Measurements from ENCODE around the gene EFNA5. TPM values are rescaled to one million over a fixed set of nuclear protein-coding genes. Genes with fewer than 3 reads are reported as not detected.

Gene EFNA5
- polyA plus RNA-seq, 10 donors: 3.0 to 18.5 (median 4.8) TPM

- no peak for DNase-seq
Observed at GRCh38 chr5:107522456-107522855, 148.3 kb downstream of the EFNA5 start.

DNA sequence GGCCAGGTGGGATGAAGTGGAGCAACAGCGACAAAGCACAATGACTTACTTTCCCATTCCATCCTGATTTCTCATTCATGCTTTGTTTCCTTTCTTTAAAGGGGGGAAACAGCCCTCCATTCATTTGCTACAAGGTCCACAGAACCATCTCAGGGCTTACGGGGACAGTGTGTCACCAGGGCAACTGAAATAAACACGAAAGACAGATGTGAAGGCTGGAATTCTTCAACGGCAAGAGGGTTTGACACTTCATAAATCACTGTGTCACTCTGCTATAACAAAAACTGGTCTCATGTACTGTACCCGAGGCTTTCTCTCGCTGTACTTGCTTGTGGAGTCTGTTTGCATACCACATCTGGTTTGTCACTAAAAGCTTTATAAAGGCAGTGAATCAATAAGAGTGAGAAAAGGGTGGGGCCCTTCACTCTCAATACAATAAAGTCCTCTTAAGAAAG is 150.8 kb downstream of the EFNA5 start:
- peak in 1 of 3 donors; percentile 30 for DNase-seq

GRCh38 chr5:107518616-107519015 is 152.1 kb downstream of the EFNA5 start:
- DNase-seq: no peak

DNA sequence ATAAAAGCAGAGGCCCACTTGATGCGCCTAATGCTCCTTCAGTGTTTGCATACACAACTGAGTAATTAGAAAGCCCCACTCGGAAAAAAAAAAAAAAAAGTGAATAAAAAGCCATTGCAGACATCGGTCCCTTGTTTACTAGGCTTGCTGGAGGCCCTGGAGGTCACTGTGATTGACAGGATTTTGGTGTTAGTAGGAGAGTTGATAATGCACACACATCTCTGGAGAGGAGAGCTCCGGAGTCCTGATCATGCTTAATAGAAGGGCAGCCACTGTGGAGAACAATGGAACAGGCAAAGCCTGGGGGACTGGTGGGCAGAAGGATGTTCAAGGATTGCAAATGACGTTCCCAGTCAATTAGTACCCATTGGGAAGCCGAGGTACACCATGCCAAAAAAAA is 152.5 kb downstream of the EFNA5 start:
- DNase-seq: no peak

DNA sequence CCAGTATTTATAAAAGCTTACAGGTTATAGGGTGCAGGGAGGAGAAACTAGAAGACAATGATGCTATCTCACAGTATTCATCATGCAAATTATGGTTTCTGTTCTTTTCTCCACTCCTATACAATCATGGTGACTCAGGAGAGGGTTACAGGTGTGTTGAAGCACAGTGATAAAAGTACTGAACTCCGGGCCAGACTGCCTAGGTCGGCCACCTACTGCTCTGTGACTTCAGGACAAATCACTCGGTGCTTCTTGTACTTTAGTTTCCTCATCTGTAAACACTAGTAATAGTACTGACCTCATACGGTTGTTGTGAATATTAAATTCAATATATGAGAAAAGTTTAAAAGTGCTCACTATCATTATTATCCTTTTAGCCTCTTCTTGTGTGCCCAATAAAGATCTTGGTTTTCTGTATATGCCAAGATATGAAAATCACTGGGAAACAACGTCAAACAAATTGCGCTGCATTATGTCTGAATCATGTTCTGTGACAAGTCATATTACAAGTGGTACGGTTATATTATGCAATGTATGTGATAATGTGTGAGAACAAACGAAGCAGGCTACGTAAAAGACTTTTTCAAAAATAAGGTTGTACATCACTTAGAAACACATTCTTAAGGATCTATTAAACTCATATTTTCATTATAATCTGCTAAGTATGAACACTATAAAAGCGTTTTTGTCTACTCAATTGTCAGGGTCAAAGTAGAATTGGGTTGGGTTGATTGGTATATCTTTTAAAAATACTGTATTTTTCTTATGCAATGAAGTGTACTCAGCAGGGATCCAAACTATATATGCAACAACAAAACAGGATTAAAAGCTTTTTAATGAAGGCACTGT is 153.3 kb downstream of the EFNA5 start:
- no peak for DNase-seq

DNA sequence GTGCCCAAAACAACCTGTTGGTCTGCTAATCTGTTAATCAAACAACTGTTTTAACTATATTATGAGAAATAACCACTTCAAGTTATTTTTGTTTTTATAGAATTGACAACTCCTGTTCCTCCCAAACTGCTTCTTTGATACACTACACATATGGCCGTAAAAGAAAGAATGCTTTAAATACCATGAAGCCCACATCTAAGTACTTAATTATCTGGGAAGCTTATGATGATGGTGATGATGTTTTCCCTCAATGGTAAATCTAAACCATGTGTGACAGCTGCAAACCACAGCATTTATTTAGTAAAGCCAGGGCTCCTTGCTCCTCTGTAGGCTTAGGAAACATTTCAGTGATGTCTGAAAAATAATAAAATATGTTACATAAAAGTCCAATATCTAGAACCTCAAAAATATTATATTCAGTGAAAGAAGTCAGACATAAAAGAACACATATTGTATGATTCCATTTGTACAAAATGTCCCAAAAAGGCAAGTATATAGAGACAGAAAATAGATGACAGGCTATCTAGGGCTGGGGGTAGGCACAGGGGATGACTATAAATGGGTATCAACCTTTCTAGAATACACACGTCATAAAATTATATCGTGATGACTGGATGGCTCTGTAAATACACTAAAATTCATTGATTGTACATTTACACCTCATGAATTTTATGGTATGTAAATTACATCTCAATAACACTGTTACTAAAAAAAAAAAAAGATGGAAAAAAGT is 154.1 kb downstream of the EFNA5 start:
- DNase-seq: peak in 1 of 3 donors; percentile 26

DNA sequence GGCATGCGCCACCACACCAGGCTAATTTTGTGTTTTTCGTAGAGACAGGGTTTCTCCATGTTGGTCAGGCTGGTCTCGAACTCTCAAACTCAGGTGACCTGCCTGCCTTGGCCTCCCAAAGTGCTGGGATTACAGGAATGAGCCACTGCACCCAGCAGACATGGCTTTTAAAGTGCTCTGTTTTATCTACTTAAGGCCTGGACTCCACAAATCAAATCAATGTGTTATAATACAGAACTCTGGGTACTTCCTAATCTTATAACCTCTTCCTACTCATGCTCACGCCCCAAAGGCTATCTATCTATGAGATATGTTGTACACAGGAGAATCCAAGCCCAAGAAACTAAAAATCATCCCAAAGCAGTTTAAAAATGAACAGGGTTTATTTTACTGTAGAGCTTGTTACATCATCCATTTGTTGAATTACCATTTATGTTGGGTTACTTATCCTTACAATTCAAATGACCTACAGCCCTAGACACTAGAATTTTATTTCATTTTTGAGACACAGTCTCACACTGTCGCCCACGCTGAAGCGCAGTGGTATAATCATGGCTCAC is 155.1 kb downstream of the EFNA5 start:
- DNase-seq: no peak

DNA sequence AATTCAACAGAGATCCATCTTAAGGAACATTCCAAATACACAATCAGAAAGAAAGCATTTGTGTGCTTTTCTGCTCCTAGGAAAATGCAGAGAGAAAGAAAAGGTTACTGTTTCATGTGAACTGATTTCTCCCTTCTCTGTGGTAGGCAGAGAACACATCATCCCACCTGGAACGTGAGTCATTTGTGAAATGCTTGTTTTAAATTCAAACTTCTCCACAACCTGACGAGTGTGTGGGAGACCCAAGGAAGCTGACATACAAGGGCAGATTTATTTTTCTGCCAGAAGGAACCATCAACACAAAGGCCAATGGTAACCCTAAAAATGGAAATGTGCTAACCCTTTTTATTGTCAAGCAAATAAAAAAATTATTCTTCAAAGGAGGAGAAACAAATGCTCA is 156.4 kb downstream of the EFNA5 start:
- DNase-seq: no peak

DNA sequence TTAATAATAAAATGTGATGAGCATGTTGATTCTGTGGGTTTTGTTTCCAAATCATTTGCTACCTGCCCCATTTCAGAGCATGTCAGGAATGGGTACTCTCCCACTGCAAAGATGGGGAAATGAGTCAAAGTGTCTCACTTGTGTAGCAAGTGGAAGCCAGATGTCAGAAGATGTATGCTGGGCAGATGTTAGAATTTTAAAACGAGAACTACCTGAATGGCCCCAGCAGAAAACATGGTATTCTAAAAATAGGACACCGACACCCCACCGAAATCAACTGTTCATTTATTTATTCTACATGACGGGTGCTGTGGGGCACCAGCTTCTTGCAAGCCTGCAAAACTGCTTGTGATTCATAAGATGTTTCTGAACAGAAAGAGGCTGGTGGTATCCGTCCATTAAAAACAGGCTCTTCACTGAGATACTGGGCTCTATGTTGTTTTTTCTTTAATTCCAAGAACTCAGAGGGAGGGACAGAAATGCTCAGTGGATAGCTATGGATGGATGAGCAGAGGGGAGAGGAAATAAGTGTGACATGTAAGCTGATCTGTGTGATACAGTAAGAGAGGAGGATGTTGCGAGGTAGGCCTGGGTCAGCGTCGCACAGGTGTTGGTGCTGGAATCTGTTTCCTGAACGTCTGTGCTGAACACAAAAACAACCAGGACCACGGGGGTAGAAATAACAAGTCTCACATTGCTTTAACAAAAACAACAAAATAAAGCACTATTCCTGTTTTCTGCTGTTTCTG is 157.2 kb downstream of the EFNA5 start:
- no peak for DNase-seq

GRCh38 chr5:107512029-107512428 is 158.7 kb downstream of the EFNA5 start:
- DNase-seq: no peak

GRCh38 chr5:107510125-107510524 is 160.6 kb downstream of the EFNA5 start:
- no peak for DNase-seq

GRCh38 chr5:107508097-107508496 is 162.6 kb downstream of the EFNA5 start:
- DNase-seq: no peak

- no peak for DNase-seq
Observed at GRCh38 chr5:107505763-107506534, 164.8 kb downstream of the EFNA5 start.

- no peak for DNase-seq
Observed at GRCh38 chr5:107504424-107504823, 166.3 kb downstream of the EFNA5 start.

DNA sequence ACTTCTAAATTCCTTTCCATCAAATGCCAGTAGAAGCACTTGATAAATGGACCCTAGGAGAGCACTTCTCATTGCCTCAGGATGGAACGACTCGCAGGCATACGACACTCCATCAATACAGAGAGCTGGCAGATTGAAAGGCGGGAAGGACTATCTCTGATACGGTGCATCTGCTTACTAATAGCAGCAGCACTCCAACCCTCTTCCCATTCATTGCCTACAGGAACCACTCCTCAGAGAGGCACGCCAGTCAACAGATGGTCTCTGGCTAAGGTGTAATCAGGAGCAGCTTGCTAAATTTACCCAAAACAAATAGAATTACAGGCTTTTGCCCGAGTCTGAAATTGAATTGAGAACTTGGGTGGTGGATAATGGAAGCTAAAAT is 168.1 kb downstream of the EFNA5 start:
- DNase-seq: no peak

DNA sequence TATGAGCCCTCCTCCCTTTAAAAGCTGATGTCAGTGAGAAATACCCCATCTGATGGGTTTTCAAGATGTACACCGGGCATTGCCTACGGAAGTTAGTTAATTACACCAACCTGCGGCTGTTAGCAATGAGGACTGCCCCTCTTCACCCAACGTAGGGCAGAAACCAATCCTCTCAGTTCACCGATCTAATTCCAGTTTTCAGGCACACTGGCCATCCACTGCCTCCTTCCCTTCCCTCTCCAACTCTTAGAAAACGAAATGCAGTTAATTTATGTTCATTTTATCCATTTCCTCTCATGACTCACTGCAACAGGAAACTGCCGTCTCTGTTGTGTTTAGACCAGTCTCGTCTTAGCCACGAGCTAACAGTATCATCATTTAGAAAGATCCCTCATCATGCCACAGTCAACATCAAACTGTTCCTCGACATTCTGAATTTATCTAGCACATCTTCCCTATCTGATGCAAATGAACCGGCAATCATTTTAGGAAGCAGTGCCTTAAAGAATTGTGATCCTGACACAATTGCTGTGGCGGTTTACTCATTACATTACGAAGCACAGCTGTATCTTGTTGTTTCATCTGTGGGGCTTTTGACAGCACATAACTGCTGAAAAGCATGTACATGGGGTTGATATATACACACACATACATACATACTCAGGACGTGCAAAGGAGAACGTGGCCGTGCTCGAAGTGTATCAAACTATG is 168.6 kb downstream of the EFNA5 start:
- no peak for DNase-seq

DNA sequence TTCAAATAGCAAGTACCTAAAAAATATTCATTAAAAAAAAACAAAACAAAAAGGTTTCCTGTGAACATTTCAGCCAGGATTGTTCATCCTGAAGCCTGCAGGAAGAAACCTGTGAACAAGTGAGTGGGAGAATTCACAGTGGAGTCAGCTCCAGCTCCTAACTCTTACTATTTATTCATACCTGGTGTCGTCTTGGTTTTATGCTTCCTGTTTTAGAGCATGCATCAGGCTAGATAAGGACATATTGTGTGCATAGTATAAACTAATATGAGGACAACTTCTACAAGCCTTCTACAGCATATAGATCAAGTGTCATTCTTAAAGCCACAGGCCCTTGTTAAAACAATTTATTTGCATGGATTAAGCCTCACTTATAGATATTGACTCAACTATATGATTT is 169.9 kb downstream of the EFNA5 start:
- no peak for DNase-seq

GRCh38 chr5:107500347-107500746 is 170.4 kb downstream of the EFNA5 start:
- DNase-seq: no peak

- DNase-seq: no peak
Observed at GRCh38 chr5:107499776-107500175, 171.0 kb downstream of the EFNA5 start.

DNA sequence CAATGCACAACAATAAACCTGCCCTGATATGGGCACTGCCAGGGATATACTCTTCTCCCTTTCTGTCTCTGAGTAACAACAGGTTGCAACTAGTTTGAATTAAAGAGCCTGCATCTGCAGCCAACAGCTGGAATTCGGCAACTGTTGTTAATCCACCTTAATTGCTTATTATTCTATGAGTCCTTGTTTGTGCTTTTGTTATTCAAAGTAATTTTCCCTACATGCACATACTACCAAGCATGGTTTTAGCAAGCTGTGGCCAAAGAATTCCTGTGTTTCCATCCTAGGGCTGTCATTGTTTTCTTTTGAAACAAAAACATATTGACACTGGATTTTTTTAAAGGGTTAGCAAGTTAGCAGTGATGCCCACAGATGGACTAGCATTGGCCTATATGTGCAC is 171.5 kb downstream of the EFNA5 start:
- DNase-seq: no peak

- DNase-seq: no peak
Observed at GRCh38 chr5:107496466-107496865, 174.3 kb downstream of the EFNA5 start.
